Uterus (tissue), 2 donors: ENCODE data around the gene PRRC2B.

ENCODE experiments used
- CTCF ChIP-seq, 4 experiments: fragments of 200-600 bp in 2 of 4; fragments of 450-650 bp in 2 of 4; sonication (generic) in 2 of 4; IDR thresholded peaks; one replicate each; pipeline ENCODE4 v1.5.1; 2016 to 2019; ENCODE audit warnings: antibody characterized with exemption in 4 of 4, mild to moderate bottlenecking in 2 of 4, moderate library complexity in 1 of 4
- POLR2A ChIP-seq, 2 donors: fragments of 450-650 bp; IDR thresholded peaks; one replicate each; pipeline ENCODE4 v1.6.1; 2016; ENCODE audit warnings: antibody characterized with exemption in 2 of 2, mild to moderate bottlenecking in 1 of 2, moderate library complexity in 1 of 2

DNA sequence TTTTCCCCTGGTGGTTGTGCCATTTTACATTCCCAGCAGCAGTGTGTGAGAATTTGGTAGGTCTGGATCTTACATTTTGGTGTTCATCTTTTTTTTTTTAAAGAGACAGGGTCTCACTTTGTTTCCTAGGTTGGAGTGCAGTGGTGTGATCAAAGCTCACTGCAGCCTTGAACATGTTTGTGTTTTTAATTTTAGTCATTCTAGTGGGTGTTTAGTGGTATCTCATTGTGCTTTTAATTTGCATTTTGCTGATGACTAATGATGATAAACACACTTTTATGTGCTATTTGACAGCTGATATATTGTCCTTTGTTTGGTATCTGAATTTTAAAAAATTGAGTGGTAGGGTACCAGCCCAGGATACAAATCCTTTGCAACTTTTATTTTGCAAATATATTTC, 55.4 kb downstream of the PRRC2B start:
- TF ChIP-seq CTCF (IDR thresholded peaks at IDR 0.05) (no peak), POLR2A (IDR thresholded peaks at IDR 0.05) (no peak)
